Testis (tissue), 3 donors: ENCODE results near the gene PPT2. TPM values are rescaled to one million over a fixed set of nuclear protein-coding genes. Genes with fewer than 3 reads are reported as not detected.

ENCODE experiments used
- DNase-seq: peaks from one replicate; pipeline ENCODE4 v3.0.0-alpha.2; 2019
- H3K27ac ChIP-seq, 2 donors: fragments of 200-600 bp; sonication (generic); one replicate each; pipeline ENCODE4 v1.5.1; 2019
- H3K27me3 ChIP-seq: fragments of 200-600 bp; sonication (generic); one replicate; pipeline ENCODE4 v1.5.1; 2019
- H3K36me3 ChIP-seq: fragments of 200-600 bp; sonication (generic); one replicate; pipeline ENCODE4 v1.5.1; 2017; ENCODE audit warnings: low read depth; ENCODE audit errors: missing control alignments
- H3K4me1 ChIP-seq: fragments of 200-600 bp; sonication (generic); one replicate; pipeline ENCODE4 v1.5.1; 2019
- H3K4me3 ChIP-seq, 2 donors: fragments of 200-600 bp; sonication (generic); one replicate each; pipeline ENCODE4 v1.5.1; 2017 to 2019
- H3K9me3 ChIP-seq: fragments of 200-600 bp; sonication (generic); one replicate; pipeline ENCODE4 v1.5.1; 2017
- POLR2A ChIP-seq: fragments of 450-650 bp; IDR thresholded peaks from one replicate; pipeline ENCODE4 v1.6.1; 2017; ENCODE audit warnings: antibody characterized with exemption, mild to moderate bottlenecking, moderate library complexity
- WGBS, 2 donors: methylation state at CpG; one replicate each; pipeline ENCODE4 v1.1.5; 2018; 5-methylcytosine and 5-hydroxymethylcytosine counted together
- intact Hi-C: fragments of 100-400 bp; cut with DNase I; formaldehyde crosslinking; loops from one replicate; pipeline ENCODE4 v1.15.1; 2023; ENCODE audit warnings: low total_unique reads
- polyA plus RNA-seq: library from polyadenylated mRNA; stranded (reverse); fragments of 350-450 nt; fragmentation: Illumina TruSeq; extraction: RNeasy Lipid Tissue Mini Kit (QIAGEN cat#74804); gene quantifications from one replicate; pipeline ENCODE4 v1.2.3, GENCODE V29; 2014; ENCODE audit warnings: low read depth, low replicate concordance; ENCODE audit not compliant: insufficient read depth
- total RNA-seq, 2 donors: library from RNA; depleted of rRNA; stranded (reverse); fragments of >200 nt; gene quantifications; one replicate each; pipeline ENCODE4 v1.2.3, GENCODE V29; 2016
- TF ChIP-seq, protein P1 (sequence below), 3 experiments: fragments of 450-650 bp in 2 of 3; fragments of 200-600 bp in 1 of 3; sonication (generic) in 1 of 3; IDR thresholded peaks; one replicate each; pipeline ENCODE4 v1.5.1; 2016 to 2019; ENCODE audit warnings: antibody characterized with exemption in 3 of 3, mild to moderate bottlenecking in 2 of 3, moderate library complexity in 1 of 3

The PPT2 gene
- total and polyA plus RNA-seq, 3 donors from 2014 or later = 18.9 to 92.8 (median 33.9) TPM

DNA sequence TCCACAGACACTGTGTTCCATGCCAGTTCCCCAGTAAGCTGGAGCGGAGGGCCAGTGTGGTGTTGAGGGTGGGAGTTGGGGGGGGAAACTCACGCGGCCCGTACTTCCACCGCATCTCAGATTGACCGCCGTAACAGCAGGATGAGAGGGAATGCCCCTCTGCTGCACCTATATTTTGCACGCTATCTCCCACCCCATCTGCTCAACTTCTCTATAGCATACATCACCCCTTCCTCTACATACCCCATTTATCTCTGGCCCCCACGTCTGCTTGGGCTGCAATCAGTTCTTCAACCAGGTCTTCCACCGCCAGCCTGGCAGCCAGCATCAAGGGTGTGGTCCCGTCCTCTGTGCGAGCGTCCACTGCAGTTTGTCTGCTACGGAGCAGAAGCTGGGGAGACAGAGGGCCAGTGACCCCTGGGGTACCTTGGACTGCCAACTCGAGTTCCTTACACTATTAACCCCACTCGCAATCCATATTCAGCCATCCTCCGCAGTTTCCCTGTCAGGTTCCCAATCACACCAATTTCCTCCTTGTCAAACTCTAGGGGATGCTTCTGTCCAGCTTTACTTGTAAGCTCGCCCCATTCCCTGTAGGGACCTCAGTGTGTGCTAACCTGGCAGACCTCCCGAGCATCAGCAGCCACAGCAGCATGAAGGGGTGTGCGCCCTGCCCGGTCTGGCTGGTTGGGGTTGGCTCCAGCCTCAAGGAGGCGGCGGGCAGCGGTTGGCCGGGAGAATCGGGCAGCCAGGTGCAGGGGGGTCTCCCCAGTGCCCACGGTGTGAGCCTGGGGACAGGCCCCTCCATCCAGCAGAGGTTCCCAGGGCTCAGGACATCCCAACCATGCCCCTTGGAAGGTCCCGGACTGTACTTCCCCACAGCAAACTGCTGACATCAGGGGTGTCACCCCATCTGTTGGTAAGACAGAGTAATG, 43.0 kb downstream of the PPT2 start:
- intact Hi-C loops = no loop called here
- TF ChIP-seq POLR2A = no peak
- TF ChIP-seq, protein P1, sequence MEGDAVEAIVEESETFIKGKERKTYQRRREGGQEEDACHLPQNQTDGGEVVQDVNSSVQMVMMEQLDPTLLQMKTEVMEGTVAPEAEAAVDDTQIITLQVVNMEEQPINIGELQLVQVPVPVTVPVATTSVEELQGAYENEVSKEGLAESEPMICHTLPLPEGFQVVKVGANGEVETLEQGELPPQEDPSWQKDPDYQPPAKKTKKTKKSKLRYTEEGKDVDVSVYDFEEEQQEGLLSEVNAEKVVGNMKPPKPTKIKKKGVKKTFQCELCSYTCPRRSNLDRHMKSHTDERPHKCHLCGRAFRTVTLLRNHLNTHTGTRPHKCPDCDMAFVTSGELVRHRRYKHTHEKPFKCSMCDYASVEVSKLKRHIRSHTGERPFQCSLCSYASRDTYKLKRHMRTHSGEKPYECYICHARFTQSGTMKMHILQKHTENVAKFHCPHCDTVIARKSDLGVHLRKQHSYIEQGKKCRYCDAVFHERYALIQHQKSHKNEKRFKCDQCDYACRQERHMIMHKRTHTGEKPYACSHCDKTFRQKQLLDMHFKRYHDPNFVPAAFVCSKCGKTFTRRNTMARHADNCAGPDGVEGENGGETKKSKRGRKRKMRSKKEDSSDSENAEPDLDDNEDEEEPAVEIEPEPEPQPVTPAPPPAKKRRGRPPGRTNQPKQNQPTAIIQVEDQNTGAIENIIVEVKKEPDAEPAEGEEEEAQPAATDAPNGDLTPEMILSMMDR (IDR thresholded peaks at IDR 0.05) = no peak
- peaks cover 20% of the 10 kb centered on the region for H3K4me1 ChIP-seq
- peak overlapping the region; percentile 87 to 99 for H3K4me3 ChIP-seq
- no peaks in the 10 kb centered on the region for H3K9me3 ChIP-seq
- no peaks in the 10 kb centered on the region for H3K36me3 ChIP-seq
- peak; percentile 48 for DNase-seq
- peak overlapping the region; percentile 100 for H3K27ac ChIP-seq
- WGBS, 2 donors = 6 to 10% methylated on average over 19 to 28 of the region's 28 CpGs
- no peaks in the 10 kb centered on the region for H3K27me3 ChIP-seq

- intact Hi-C loops = no loop called here
- Histone ChIP-seq H3K27me3 (no peaks in the 10 kb centered on the region), H3K4me3 (no peak overlapping the region), H3K9me3 (no peaks in the 10 kb centered on the region), H3K4me1 (peaks cover 20% of the 10 kb centered on the region), H3K36me3 (no peaks in the 10 kb centered on the region), H3K27ac (no peak overlapping the region)
- no peak for DNase-seq
- 73 to 92% methylated on average over 3 of the region's 3 CpGs for WGBS, 2 donors
- TF ChIP-seq POLR2A = no peak
- TF ChIP-seq, protein P1 (IDR thresholded peaks at IDR 0.05) = no peak
Observed at GRCh38 chr6:32198345-32198696, 44.4 kb downstream of the PPT2 start.

GRCh38 chr6:32198866-32199265, 44.9 kb downstream of the PPT2 start:
- Histone ChIP-seq H3K4me3 (no peak overlapping the region), H3K27me3 (no peaks in the 10 kb centered on the region), H3K9me3 (no peaks in the 10 kb centered on the region), H3K4me1 (peaks cover 20% of the 10 kb centered on the region), H3K36me3 (no peaks in the 10 kb centered on the region), H3K27ac (no peak overlapping the region)
- no peak for DNase-seq
- WGBS, 2 donors = 83 to 88% methylated on average over 17 of the region's 17 CpGs
- intact Hi-C loops = no loop called here
- TF ChIP-seq, protein P1 (IDR thresholded peaks at IDR 0.05) = no peak

- peaks cover 12% of the 10 kb centered on the region for H3K4me1 ChIP-seq
- DNase-seq = no peak
- 83 to 90% methylated on average over 8 to 13 of the region's 13 CpGs for WGBS, 2 donors
- no peaks in the 10 kb centered on the region for H3K9me3 ChIP-seq
- no peaks in the 10 kb centered on the region for H3K27me3 ChIP-seq
- no peak overlapping the region for H3K27ac ChIP-seq
- no peak overlapping the region for H3K4me3 ChIP-seq
- H3K36me3 ChIP-seq = no peaks in the 10 kb centered on the region
- no peak for TF ChIP-seq POLR2A
- TF ChIP-seq, protein P1 (IDR thresholded peaks at IDR 0.05) = no peak
- intact Hi-C loops = no loop called here
Observed at GRCh38 chr6:32200711-32201475, 47.0 kb downstream of the PPT2 start.
